SJCRH30 (cell line): Measurements from ENCODE around the gene ARRB1. TPM values are rescaled to one million over a fixed set of nuclear protein-coding genes. Genes with fewer than 3 reads are reported as not detected.

ENCODE experiments used
- DNase-seq, 2 experiments: peaks; one replicate each; pipeline ENCODE4 v3.0.0-alpha.2; 2015 to 2020
- H3K27ac ChIP-seq: fragments of 250-450 bp; sonication (Bioruptor Pico); 2 replicates; pipeline ENCODE4 v1.5.1; 2020; ENCODE audit warnings: mild to moderate bottlenecking, moderate library complexity
- H3K27me3 ChIP-seq: fragments of 250-450 bp; sonication (Bioruptor Pico); 2 replicates; pipeline ENCODE4 v1.5.1; 2020; ENCODE audit warnings: mild to moderate bottlenecking, moderate library complexity
- H3K36me3 ChIP-seq: fragments of 250-450 bp; sonication (Bioruptor Pico); 2 replicates; pipeline ENCODE4 v1.5.1; 2020; ENCODE audit warnings: mild to moderate bottlenecking, moderate library complexity
- H3K4me1 ChIP-seq: fragments of 250-450 bp; sonication (Bioruptor Pico); 2 replicates; pipeline ENCODE4 v1.5.1; 2020; ENCODE audit warnings: mild to moderate bottlenecking, moderate library complexity
- H3K4me3 ChIP-seq: fragments of 250-450 bp; sonication (Bioruptor Pico); 2 replicates; pipeline ENCODE4 v1.5.1; 2020; ENCODE audit warnings: mild to moderate bottlenecking, moderate library complexity
- H3K9me3 ChIP-seq: fragments of 250-450 bp; sonication (Bioruptor Pico); replicated peaks from 2 replicates; pipeline ENCODE4 v1.5.1; 2020; ENCODE audit warnings: mild to moderate bottlenecking, moderate library complexity
- total RNA-seq: library from RNA; depleted of rRNA; stranded (reverse); fragments of >200 nt; shearing (Covaris generic); gene quantifications from 2 replicates; pipeline ENCODE4 v1.2.3, GENCODE V29; 2014

ARRB1 gene
- total RNA-seq, 1 experiment from 2014 or later = 121 TPM

DNA sequence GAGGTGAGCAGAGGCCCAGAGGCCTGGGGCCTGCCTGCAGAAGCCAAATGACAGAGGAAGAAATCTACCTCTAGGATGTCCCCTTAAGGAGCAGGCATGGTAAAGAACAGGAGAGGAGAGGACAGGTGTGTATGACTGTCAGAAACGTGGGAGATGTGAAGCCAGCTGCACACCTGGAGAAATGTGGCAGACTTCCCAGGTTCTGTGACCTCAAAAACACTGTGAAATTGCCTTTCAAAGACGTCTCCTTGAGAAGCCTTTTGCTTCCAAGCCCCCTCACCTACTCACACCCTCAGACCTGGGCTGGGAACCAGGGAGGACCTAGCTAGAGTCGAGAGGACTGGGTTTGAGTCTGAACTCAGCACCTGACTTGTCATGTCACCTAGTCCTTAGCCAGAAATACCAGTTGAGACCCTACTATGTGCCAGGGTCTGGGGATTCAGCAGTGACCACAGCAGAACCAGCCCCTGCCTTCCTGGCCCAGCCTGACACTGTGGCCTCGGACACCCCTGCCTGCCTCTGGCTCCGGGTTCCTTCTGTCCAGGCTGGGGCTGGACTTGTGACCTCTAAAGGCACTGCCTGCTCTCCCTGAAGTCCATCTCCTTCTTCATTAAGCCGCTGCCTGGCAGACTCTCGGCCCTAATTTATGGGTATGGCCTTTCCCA lies 105.3 kb downstream of the ARRB1 start:
- no peaks in the 10 kb centered on the region for H3K27me3 ChIP-seq
- H3K36me3 ChIP-seq = no peaks in the 10 kb centered on the region
- no peaks in the 10 kb centered on the region for H3K9me3 ChIP-seq
- no peak overlapping the region for H3K27ac ChIP-seq
- H3K4me3 ChIP-seq = no peak overlapping the region
- 0 out of 2 replicates have a peak, but pooled peaks cover 2% of the 10 kb centered on the region for H3K4me1 ChIP-seq
- no peak for DNase-seq

DNA sequence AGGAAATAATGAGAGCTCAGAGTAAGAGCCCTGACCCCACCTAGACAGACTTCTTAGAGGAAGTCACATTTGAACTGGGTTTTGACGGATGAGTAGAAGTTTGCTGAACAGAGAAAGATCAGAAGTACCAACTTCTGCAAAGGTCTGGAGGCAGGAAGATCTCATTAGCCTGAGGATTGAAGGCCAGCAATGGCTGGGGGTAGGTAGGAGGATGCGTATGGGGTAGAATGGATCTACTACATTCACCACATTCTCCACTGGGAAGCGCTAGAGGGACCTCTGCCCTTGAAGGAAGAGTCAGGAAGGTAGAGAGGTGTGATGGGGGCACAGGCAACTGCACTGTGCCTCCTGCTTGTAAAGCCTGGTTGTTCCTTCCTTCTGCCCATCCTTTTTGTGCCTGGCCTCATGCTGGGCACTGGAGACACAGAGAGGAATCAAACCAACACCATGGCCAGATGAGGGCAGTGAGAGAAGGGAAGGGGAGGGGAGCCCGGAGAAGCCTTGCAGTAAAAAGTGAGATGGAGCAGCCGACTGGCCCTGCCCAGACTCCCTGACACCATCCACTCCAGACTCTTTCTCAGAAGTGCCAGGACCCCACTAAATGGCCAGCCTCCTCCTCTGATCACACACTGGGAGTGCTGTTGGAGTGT lies 106.0 kb downstream of the ARRB1 start:
- Histone ChIP-seq H3K27ac (no peak overlapping the region), H3K36me3 (no peaks in the 10 kb centered on the region), H3K27me3 (no peaks in the 10 kb centered on the region), H3K9me3 (no peaks in the 10 kb centered on the region), H3K4me1 (0 out of 2 replicates have a peak, but pooled peaks cover 2% of the 10 kb centered on the region), H3K4me3 (no peak overlapping the region)
- DNase-seq = no peak

DNA sequence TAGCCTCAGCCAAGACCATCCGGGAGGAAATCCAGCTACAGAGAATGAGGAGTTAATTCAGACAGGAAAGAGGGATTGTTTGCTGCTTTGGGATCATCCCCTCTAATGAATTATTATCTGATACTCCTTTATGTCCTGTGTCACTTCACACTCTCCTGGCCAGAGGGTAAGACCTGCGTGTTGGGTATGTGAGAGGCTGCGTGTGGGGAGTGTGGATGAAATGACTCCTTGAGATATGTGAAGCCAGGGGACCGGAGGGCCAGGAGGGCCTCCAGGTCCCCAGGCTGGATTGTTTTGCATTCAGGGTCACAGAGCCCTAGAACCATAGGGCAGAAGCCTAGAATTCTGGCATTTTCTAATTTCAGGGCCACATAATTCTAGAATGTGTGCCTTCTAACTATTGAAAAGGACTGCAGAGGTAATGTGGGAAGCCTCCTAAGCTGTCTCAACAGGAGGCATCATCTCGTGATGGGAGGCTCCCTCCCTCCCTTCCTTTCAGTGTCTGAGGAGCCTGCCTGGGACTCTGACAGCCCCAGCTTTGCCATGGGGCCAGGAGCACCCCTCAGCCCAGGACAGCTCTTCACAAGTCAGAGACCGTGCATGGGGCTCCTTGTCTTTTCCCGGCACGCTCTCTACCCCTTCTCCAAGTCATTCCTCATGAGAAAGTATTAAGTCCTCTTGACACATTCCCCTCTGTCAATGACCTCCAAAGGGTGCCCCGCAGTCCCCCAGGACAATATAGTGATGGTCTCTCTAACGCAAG lies 107.2 kb downstream of the ARRB1 start:
- no peak for DNase-seq
- Histone ChIP-seq H3K27me3 (no peaks in the 10 kb centered on the region), H3K27ac (no peak overlapping the region), H3K4me1 (0 out of 2 replicates have a peak, but pooled peaks cover 2% of the 10 kb centered on the region), H3K4me3 (no peak overlapping the region), H3K9me3 (no peaks in the 10 kb centered on the region), H3K36me3 (no peaks in the 10 kb centered on the region)

DNA sequence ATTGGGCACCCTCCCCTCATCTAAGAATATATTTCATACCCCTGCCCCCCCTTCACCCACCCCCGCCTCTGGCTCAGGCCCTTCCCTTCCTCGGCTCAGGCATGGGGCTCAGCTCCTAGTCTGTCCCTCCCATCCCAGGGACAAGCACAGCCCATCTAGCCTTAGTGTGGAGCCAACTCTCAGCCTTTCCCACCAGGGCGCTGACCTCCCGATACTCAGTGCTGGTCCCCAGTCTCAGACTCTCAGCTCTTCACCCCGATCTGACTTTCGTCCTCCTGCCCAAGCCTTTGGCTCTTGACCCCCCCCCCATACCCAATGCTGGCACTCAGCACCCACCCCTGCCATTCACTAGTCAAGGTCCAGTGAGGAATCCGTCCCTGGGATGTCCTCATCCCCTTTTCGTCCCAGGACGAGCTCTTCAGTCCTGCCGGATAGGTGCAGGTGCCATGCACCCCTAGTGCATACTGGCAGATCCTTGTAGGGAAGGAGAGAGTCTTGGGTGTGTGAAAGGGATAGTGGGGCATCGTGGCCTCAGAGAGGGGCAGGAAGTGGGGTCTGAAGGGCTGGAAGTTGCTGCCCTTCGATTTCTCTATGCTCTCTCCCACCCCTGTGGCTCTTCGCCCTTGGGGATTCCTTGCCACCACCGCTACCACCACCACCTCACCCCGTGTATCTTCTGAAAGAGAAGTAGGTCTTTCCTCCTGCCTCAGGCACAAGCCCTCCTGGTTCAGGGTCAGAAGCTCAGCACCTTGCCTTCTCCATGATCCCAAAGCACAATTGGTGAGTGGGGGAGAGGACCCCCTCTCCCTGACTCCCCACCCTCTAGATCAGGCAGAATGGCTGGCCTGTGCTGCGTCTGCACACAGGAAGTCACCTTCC lies 108.5 kb downstream of the ARRB1 start:
- DNase-seq = no peak
- H3K36me3 ChIP-seq = no peaks in the 10 kb centered on the region
- H3K27me3 ChIP-seq = no peaks in the 10 kb centered on the region
- no peaks in the 10 kb centered on the region for H3K9me3 ChIP-seq
- no peaks in the 10 kb centered on the region for H3K4me1 ChIP-seq
- no peak overlapping the region for H3K27ac ChIP-seq
- H3K4me3 ChIP-seq = no peak overlapping the region

DNA sequence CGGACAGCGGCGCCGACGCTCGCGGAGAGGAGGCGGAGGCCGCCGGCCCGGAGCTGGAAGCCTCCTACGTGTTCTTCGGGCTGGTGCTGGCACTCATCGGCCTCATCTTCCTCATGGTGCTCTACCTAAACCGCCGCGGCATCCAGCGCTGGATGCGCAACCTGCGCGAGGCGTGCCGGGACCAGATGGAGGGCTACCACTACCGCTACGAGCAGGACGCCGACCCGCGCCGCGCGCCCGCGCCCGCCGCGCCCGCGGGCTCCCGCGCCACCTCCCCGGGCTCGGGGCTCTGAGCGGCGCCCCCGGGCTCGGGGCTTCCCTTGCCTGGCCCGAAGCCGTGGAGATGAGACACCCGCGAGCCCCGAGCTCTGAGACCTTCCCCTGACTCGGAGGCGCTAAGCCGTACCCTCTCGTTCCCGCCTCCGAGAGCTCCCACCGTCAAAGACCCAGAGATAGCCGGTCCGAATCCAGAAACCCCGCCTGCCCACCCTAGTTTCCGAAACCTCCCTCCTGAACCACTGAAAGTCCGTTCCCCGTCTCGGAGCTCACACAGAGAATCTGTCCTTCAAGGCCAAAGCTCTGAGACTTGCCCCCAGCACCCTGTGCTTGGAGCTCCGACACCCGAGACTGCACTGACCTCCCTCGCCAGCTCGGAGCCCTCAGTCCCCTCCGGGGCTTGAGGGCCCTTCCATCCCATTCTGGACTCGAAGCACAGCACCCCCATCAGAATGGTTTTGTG lies 109.4 kb downstream of the ARRB1 start:
- Histone ChIP-seq H3K27me3 (no peaks in the 10 kb centered on the region), H3K36me3 (no peaks in the 10 kb centered on the region), H3K27ac (no peak overlapping the region), H3K4me1 (no peaks in the 10 kb centered on the region), H3K4me3 (no peak overlapping the region), H3K9me3 (no peaks in the 10 kb centered on the region)
- DNase-seq = no peak

DNA sequence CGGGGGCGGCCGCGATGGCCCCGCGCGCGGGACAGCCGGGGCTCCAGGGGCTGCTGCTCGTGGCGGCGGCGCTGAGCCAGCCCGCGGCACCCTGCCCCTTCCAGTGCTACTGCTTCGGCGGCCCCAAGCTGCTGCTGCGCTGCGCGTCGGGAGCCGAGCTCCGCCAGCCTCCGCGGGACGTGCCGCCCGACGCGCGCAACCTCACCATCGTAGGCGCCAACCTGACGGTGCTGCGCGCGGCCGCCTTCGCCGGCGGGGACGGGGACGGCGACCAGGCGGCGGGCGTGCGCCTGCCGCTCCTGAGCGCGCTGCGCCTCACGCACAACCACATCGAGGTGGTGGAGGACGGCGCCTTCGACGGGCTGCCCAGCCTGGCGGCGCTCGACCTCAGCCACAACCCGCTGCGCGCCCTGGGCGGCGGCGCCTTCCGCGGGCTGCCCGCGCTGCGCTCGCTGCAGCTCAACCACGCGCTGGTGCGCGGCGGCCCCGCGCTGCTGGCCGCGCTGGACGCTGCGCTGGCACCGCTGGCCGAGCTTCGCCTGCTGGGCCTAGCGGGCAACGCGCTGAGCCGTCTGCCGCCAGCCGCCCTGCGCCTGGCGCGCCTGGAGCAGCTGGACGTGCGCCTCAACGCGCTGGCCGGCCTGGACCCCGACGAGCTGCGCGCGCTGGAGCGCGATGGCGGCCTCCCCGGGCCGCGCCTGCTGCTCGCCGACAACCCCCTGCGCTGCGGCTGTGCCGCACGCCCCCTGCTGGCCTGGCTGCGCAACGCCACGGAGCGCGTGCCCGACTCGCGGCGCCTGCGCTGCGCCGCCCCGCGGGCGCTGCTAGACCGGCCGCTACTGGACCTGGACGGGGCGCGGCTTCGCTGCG lies 110.2 kb downstream of the ARRB1 start:
- no peak for DNase-seq

DNA sequence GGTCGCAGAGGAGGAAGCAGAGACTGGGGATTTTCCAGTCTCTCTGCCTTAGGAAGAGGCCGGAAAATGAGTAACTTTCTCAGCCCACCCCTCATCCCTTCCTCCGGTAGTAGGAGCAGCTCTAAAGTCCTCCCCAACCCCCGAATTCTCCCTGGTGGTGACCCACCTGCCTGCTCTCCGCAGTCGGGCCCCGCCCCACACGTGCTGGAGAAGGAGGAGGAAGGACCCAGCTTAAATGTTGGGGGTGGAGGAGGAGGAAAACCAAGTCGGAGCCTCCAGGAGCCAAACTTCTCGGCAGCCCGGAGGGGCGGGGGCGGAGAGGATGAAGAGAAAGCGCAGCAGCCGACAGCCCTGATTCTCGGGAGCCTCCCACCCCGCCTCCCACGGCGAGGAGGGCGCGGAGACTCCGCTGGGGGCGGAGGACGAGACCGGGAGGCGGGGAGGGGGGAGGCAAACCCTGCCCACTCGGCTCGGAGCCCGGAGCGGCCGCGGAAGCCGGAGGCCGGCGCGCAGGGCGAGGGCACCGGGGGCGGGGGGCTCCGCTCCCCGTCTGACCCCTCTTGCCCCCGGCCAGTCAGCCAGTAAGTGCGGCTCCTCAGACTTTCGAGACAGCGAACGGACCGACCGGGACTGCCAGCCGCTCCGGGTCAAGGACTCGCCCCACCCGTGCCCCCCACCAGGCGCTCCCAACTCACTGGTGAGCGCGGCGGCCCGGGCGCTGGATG lies 111.0 kb downstream of the ARRB1 start, which contains the start of gene TPBGL:
Gene TPBGL, plus strand, starts transcription at position 464 of the 725 bp plus-strand sequence. CDS start 276 bp downstream, outside the sequence.
- no peak for DNase-seq
- H3K36me3 ChIP-seq = no peaks in the 10 kb centered on the region
- H3K4me3 ChIP-seq = no peak within 1 kb of the TSS
- H3K4me1 ChIP-seq = no peaks in the 10 kb centered on the region
- no peaks in the 10 kb centered on the region for H3K9me3 ChIP-seq
- no peaks in the 10 kb centered on the region for H3K27me3 ChIP-seq
- no peak within 1 kb of the TSS for H3K27ac ChIP-seq

More for the DNA sequence above, 110.2 kb downstream of the ARRB1 start:
- Histone ChIP-seq H3K36me3 (no peaks in the 10 kb centered on the region), H3K4me1 (no peaks in the 10 kb centered on the region), H3K27ac (no peak overlapping the region), H3K9me3 (no peaks in the 10 kb centered on the region), H3K4me3 (no peak overlapping the region), H3K27me3 (no peaks in the 10 kb centered on the region)

DNA sequence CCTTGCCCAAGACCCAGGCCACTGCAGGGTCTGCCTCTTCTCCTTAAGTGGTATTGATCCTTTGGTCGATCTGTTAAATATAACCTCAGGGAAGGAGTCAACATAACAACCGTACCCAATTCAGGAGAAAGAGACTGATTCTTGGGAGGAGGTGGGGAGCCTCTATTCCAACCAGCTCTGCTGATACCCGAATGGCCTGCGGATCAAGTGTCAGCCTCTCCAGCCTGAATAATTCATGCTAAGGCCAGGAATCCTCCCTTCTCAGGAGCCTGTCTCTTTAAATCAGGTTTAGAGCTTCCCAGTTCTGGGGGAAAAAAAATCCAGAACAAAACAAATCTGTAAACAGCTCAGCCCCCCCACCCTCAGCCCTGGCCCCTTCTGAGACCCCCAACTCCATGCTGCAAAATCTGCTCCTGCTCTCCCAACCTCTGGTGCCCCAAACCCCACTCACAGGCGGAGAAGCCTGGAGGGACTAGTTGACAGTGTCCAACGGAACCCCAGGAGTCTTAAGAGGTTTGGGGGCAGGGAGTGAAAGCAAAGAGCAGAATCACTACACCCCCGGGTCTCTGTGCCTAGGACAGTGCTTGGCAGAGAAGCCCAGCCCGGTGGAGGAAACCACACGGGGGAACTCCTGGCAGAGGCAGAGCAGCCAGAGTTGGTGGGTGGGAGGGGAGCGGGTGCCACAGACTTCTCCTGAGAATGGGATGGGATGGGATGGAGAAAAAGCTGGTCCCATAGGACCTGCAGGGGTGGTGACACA lies 111.8 kb downstream of the ARRB1 start:
- no peaks in the 10 kb centered on the region for H3K4me1 ChIP-seq
- no peaks in the 10 kb centered on the region for H3K36me3 ChIP-seq
- H3K4me3 ChIP-seq = no peak overlapping the region
- DNase-seq = no peak
- no peak overlapping the region for H3K27ac ChIP-seq
- H3K27me3 ChIP-seq = no peaks in the 10 kb centered on the region
- no peaks in the 10 kb centered on the region for H3K9me3 ChIP-seq

DNA sequence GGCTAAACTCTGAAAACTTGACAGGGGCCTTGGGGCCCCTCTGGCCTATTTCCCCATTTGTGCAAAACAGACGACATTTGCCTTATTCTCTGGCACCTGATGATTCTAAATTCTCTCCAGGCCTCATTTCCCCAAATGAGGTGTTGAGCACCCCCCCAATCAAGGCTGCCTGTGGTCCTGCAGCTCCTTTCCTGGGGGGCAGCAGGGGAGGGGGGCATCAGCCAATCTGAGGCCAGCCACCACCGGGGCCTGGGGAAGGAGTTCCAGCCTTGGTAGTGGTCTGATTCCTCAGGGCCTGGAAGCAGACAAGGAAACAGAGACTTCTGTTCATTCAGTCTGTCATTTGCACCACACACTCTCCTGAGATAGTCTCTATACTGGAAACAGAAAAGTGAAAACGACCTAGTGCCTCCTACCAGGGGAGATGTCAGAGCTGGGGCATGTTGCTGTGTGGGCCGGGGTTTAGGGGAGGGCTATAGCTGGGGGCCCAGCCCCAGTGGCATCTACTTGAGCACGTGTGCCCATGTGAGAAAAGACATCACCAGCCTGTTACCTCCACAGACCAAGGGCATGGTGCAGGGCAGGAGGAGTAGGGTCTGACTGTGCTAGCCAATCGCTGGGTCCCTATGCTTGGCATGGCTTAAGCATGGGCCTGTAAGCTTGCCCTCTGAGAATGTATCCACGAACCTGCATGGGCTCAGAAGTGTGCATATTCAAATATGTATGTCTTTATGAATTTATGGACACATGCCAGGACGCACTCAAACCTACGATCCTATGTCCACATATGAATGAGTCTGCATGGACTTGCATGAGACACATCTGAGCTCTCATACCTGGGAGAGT lies 112.6 kb downstream of the ARRB1 start:
- H3K4me1 ChIP-seq = no peaks in the 10 kb centered on the region
- H3K27ac ChIP-seq = no peak overlapping the region
- no peak for DNase-seq
- H3K27me3 ChIP-seq = no peaks in the 10 kb centered on the region
- H3K9me3 ChIP-seq = no peaks in the 10 kb centered on the region
- no peak overlapping the region for H3K4me3 ChIP-seq
- no peaks in the 10 kb centered on the region for H3K36me3 ChIP-seq

DNA sequence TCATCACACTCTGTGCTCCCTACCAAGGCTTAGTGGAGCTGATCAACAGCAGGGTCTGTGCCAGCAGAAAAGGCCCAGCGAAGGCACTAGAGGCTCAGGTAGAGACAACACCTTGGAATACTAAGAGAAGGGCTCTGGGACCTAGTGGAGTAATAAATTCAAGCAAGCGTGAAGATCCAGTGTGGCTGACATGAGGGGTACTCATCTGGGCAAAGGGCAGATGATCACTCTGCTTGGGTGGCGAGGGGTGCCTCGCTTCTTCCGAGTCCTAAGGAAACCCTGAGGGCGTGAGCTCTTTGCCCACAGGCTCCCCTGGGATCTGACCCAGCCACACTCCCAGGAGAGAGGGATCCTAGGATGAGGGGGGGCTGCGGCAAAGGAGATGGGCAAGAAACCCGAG lies 114.4 kb downstream of the ARRB1 start:
- Histone ChIP-seq H3K27ac (no peak overlapping the region), H3K27me3 (no peaks in the 10 kb centered on the region), H3K4me1 (no peaks in the 10 kb centered on the region), H3K4me3 (no peak overlapping the region), H3K9me3 (no peaks in the 10 kb centered on the region), H3K36me3 (no peaks in the 10 kb centered on the region)
- DNase-seq = no peak

DNA sequence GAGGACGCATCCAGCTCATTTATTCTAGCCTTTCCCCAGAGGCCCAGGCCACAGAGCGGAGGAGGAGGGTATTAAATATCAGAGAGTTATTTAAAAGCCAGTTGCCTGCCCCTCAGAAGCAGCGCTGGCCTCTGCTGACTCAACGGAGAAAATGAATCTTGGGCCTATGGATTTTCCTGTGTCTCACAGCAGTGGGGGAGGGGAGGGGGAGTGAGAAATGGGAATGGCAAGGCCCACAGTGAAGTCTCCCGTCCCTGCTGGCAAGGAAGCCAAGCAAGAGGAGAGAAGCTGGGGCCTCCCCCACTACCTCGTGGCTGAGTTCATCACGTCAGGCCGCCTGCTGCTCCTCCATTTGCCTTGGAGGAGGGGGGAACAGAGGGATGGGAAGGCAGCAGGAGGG lies 115.4 kb downstream of the ARRB1 start:
- H3K36me3 ChIP-seq = no peaks in the 10 kb centered on the region
- H3K4me1 ChIP-seq = no peaks in the 10 kb centered on the region
- H3K27ac ChIP-seq = no peak overlapping the region
- H3K4me3 ChIP-seq = no peak overlapping the region
- no peaks in the 10 kb centered on the region for H3K9me3 ChIP-seq
- no peak for DNase-seq
- no peaks in the 10 kb centered on the region for H3K27me3 ChIP-seq
